CD4-positive, alpha-beta T cell treated with Interleukin-17A for 4 hours (primary cell): ENCODE data around the gene CNTN6.

Experiments
- DNase-seq: peaks from one replicate; pipeline ENCODE4 v3.0.0-alpha.2; 2020; ENCODE audit warnings: mixed read lengths

The CNTN6 gene

DNA sequence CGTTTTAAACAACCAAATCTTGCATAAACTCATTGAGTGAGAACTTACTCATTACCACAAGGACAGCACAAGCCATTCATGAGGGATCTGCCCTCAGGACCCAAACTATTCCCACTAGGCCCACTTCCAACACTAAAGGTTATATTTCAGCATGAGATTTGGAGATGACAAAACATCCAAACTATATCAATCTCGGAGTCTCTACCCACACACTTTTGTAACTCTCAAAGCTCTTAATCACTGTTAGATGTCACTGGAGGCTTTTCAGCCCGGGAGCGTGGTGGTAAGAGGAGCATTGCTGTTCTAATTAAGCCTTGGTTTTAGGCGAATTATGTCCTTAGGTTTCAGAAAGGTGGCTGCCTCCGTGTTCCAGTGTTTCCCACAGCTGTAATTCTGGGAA lies 86.3 kb downstream of the CNTN6 start:
- no peak for DNase-seq

GRCh38 chr3:1183320-1184048 lies 90.7 kb downstream of the CNTN6 start:
- no peak for DNase-seq

DNA sequence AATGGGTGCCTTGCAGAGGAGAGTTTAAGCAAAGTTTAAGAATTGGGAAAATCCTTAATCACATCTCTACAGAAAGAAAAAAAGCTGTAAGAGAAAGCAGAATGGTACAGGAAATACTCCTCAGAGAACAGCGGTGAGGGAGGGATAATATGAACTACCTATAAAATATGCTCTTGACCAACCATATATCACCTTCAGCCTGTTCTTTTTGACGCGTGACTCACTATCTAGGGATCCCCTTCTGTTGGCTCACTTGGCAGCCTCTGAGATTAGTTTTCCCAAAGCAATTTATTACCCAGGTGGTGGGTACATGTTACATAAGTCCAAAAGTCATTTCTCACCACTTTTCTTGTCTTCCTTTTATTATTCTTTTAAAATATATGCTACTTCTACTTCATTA lies 97.7 kb downstream of the CNTN6 start:
- no peak for DNase-seq

DNA sequence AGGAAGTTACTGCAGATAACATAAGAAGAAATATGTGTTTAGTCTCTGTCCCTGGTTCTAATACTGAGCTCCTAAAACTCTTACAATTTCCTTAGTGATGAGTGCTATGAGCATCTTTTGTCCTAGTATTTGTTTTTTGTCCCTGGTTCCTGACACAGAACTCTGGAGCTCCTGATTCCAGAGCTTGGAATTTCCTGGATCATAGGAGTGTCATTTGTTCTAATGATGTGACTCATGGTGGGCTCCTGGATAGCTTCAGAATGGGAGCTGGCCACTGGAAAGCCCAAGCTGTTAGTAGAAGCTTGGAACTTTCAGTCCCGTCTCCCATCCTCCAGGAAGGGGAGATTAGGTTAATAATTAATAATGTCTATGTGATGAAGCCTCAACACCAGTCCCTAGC lies 98.2 kb downstream of the CNTN6 start:
- no peak for DNase-seq

GRCh38 chr3:1195947-1196346 lies 103.1 kb downstream of the CNTN6 start:
- no peak for DNase-seq

DNA sequence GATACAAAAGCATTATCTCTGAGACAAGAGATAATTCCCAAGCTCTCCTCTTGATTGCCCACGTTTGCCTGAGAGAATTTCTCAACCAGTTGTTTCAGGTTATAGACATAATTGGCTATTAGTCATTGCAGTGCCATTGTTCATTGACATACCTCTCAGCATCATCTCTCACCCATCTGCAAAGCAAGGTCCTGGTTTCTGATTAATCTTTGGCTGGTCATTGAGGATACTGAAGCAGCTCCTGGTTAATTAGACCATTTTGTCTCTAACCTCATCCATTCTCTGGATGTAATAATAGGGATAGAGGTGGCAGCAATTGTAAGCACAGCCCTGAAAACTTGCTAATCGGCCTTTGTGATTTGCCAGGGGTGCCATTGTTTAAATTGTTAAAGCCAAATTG lies 104.2 kb downstream of the CNTN6 start:
- DNase-seq, result no peak

- DNase-seq, result no peak
These were observed 107.5 kb downstream of the CNTN6 start for GRCh38 chr3:1200371-1200770.

DNA sequence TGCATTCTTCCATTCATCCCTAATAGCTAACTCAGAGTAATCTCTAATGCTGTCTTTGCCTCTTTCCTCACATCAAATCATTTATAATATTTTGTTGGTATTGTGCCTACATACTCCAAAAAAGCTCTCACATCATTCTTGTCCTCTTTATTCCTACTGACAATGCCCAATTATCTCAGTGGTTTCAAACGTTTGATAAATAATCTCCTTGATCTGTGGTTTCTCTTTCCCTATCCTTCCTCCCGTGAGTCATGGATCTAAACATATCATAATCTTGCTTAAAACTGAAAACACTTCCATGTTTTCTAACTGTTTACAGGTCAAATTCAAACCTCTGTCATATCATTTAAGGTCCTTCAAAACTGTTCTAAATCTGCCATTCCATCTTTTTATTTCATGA lies 115.1 kb downstream of the CNTN6 start:
- DNase-seq, result no peak

GRCh38 chr3:1214933-1215332 lies 122.1 kb downstream of the CNTN6 start:
- no peak for DNase-seq

DNA sequence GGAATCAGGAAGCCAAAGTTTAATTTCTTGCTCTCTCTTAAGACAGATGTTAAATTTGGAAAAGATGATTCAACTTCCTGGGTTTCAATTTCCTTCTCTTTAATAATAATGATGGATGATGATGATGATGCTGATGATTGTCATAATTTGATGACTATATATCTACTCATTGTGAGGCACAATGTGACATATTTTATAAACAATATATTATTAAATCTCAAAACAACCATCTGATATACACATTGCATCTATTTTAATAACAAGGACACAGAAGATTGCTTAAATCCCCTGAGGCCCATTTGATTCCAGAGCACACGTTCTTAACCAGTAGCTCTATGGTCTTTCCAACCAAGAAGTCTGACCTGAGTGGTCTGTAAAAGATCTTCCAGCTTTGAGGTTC lies 124.0 kb downstream of the CNTN6 start:
- no peak for DNase-seq

DNA sequence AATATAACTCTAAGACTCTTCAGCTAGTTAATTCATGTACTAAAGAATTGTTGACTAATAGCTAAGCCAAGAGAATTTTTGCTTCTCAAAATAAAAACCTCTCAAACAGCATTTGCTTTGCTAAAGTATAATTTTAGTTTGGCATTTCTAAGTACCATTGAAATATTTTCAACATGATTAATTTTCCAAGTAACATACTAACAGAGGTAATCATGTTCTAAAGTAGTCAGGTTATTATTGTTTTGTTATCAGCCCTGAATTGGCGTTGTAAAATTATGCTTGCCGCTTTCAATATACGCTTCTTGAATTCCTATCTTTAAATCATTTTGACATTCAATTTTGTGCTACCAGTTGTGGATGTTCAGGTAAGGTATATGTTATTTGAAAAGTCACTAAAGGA lies 134.3 kb downstream of the CNTN6 start:
- DNase-seq, result no peak

GRCh38 chr3:1228289-1228688 lies 135.5 kb downstream of the CNTN6 start:
- no peak for DNase-seq

DNA sequence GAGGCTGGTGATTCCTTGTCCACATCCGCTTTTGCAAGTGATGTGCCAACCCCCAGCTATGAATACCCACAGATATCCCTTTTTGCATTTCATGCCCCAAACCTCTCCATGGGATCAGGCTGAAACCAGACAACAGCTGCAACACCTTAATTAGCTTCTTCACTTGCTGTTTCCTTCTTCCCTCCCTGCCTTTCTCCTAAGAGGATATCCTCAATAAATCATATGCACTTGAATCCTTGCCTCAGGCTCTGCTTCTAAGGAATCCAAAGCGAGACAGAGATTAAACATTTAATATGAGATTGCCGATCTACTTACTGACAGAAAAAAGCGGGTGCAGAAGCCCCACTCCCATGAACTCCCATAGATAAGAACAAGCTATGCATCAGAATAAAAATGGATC lies 138.1 kb downstream of the CNTN6 start:
- no peak for DNase-seq

DNA sequence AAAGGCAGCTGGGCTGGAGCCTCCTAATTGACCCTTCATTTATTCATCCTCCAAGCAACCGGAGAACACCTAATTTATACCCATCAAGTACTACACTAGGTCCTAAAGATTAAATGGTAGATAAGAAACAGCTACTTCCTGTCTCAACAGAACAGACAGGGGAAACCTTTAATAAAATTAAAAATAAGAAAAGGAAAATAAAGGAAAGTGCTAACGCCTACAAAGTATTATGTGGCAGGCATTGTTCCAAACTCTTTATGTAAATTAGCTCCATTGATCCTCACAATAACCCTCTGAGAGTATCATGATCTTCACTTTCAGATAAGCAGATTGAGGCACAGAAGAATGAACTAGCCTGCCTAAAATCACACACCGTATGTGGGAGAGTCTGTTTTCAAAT lies 139.5 kb downstream of the CNTN6 start:
- DNase-seq, result no peak

- no peak for DNase-seq
These were observed 142.8 kb downstream of the CNTN6 start for GRCh38 chr3:1235526-1236120.

- DNase-seq, result no peak
These were observed 158.6 kb downstream of the CNTN6 start for GRCh38 chr3:1251282-1252060.

DNA sequence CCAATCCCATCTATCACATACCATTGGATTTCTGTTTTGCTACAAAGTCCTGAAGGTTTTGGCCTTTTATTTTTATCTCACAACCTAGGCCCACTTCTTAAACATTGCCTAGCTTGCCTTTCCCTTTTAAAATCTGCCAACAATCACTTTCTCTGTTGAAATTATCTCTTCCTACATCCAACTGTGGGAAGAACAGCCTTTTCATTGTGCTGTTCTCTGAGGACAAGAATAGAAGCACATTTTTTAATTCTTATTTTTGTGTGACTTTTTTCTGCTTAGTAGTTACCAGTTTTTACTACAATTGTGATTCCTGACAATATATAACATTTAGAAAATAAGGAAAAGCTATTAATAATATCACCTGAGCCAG lies 159.2 kb downstream of the CNTN6 start:
- no peak for DNase-seq

DNA sequence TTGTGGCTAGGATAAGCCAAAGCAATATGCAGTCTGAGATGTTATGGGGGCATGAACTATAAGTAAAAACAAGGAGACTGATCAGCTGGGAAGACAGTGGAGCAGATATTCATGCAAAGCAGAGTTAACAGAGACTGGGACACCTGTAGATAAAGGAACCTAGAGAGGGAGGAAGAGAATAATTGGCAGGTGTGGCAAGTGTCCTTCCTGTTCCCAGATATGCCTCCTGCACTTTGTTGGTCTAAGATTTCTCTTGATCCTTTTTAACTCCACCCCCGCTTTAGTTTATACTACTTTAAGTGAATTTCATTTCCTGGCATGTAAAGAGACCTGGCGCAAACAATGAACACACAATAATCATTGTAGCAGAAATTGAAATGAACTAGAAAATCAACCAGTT lies 169.4 kb downstream of the CNTN6 start:
- no peak for DNase-seq

DNA sequence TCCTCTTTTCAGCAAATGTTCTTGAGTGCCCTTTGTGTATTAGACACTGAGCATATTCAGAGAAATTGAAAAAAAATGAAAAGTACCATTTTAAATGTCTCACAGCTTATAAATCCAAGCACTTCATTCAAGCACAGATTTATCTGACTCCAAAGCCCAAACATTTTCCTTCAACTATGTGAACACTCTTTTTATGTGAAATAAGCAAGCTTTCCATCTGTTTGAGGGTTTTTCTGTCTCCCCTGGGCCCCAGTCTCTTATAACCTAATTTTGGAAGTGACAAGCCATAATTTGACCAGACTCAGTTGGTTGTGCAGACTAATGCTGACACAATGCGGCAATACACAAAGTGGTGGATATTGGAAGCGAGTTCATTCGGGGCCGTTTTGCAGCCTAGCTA lies 170.3 kb downstream of the CNTN6 start:
- DNase-seq, result no peak

- no peak for DNase-seq
These were observed 177.0 kb downstream of the CNTN6 start for GRCh38 chr3:1269808-1270207.

DNA sequence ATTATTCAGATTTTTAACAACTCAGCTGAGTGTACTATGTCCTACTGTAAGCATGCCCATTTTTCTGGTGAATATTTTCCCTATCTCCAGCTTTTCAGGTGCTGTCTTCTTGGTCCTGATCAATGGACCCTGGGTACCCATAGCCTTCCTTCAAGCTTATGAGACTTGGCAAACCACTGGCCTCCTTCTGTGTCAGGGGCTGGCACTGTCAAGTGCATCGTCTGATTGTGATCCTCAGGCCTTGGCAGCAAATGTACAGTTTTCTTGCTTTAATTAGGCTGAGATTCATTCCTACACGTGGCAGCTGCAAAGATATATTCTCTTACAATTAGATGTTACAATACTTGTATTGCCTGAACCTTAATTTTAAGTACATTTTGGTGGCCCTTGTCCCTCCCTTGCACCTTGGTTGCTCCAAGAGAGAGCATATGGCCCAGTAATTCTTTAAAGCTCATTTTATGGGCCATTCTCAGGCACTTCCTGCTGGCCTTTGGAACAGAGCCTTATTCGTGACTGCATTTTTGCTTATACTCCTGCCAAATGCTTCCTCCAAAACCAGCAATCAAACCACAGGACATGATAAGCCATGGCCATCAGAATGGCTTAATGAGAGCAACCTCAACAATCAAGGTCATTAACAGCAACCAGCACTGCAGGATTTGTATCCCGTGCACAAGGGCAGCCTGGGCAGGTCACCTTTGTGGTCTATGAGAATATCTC lies 179.9 kb downstream of the CNTN6 start:
- no peak for DNase-seq

DNA sequence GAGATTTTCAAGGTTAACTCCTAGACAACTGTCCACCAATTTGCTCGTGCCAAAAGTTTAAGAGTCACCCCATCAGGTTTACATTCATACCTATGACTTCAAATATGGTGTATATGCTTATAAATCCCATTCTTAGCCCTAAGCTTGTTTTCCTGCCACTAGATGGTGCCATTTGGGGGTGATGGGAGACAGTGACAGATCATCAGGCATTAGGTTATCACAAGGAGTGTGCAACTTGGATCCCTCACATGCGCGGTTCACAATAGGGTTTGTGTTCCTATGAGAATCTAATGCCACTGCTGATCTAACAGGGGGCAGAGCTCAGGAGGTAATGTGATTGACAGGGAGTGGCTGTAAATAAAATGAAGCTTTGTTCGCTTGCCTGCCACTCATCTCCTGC lies 182.7 kb downstream of the CNTN6 start:
- no peak for DNase-seq

- no peak for DNase-seq
These were observed 195.0 kb downstream of the CNTN6 start for GRCh38 chr3:1287815-1288214.
